HepG2 (cell line): ENCODE data around the gene ZNF524. TPM values are rescaled to one million over a fixed set of nuclear protein-coding genes. Genes with fewer than 3 reads are reported as not detected.

Experiments used
- CEBPB ChIP-seq: IDR thresholded peaks from 2 replicates; pipeline ENCODE4 v1.6.1; 2011; ENCODE audit warnings: low read depth, low read length, improper control_type of control experiment, borderline replicate concordance
- KDM5B ChIP-seq: sonication (generic); formaldehyde crosslinking; IDR thresholded peaks from 2 replicates; pipeline ENCODE4 v1.4.0; 2020; ENCODE audit warnings: missing genetic modification reagents, mild to moderate bottlenecking, borderline replicate concordance
- MXD3 ChIP-seq: IDR thresholded peaks from 2 replicates; pipeline ENCODE4 v1.6.1; 2016; ENCODE audit warnings: mild to moderate bottlenecking, missing biosample characterization, missing genetic modification reagents
- MXD4 ChIP-seq: IDR thresholded peaks from 2 replicates; pipeline ENCODE4 v1.6.1; 2016; ENCODE audit warnings: mild to moderate bottlenecking, missing biosample characterization, missing genetic modification reagents
- MYC ChIP-seq: sonication (generic); formaldehyde crosslinking; IDR thresholded peaks from 2 replicates; pipeline ENCODE4 v1.9.0; 2021; ENCODE audit warnings: missing genetic modification reagents, borderline replicate concordance
- NR1H2 ChIP-seq: sonication (generic); formaldehyde crosslinking; IDR thresholded peaks from 2 replicates; pipeline ENCODE4 v1.8.1; 2022; ENCODE audit warnings: low read depth, missing genetic modification reagents, borderline replicate concordance
- PATZ1 ChIP-seq: sonication (generic); formaldehyde crosslinking; IDR thresholded peaks from 2 replicates; pipeline ENCODE4 v1.4.0; 2020; ENCODE audit warnings: missing genetic modification reagents
- PTBP1 ChIP-seq: fragments of 200-400 bp; formaldehyde crosslinking; IDR thresholded peaks from 2 replicates; pipeline ENCODE4 v1.6.1; 2018; ENCODE audit warnings: low read length, low read depth; ENCODE audit not compliant: poor library complexity, severe bottlenecking
- RBM39 ChIP-seq: fragments of 200-400 bp; formaldehyde crosslinking; IDR thresholded peaks from one replicate; pipeline ENCODE4 v1.6.1; 2018; ENCODE audit warnings: antibody characterized with exemption, mild to moderate bottlenecking, low read depth, low read length; ENCODE audit not compliant: poor library complexity, severe bottlenecking
- RELA ChIP-seq: sonication (generic); formaldehyde crosslinking; IDR thresholded peaks from 2 replicates; pipeline ENCODE4 v1.4.0; 2020; ENCODE audit warnings: missing genetic modification reagents
- SETDB1 ChIP-seq: sonication (generic); formaldehyde crosslinking; IDR thresholded peaks from 2 replicates; pipeline ENCODE4 v1.5.1; 2020; ENCODE audit warnings: missing genetic modification reagents, mild to moderate bottlenecking, borderline replicate concordance
- SOX5 ChIP-seq: IDR thresholded peaks from 2 replicates; pipeline ENCODE4 v1.6.1; 2016; ENCODE audit warnings: borderline replicate concordance
- TFDP1 ChIP-seq: IDR thresholded peaks from 2 replicates; pipeline ENCODE4 v1.6.1; 2016; ENCODE audit warnings: missing compliant biosample characterization, missing genetic modification reagents, borderline replicate concordance
- ZNF281 ChIP-seq: sonication (generic); formaldehyde crosslinking; IDR thresholded peaks from 2 replicates; pipeline ENCODE4 v1.4.0; 2020; ENCODE audit warnings: missing genetic modification reagents, borderline replicate concordance
- ZNF564 ChIP-seq: sonication (generic); formaldehyde crosslinking; IDR thresholded peaks from 2 replicates; pipeline ENCODE4 v1.8.1; 2023; ENCODE audit warnings: mild to moderate bottlenecking, missing genetic modification reagents
- ZNF781 ChIP-seq: sonication (generic); formaldehyde crosslinking; IDR thresholded peaks from 2 replicates; pipeline ENCODE4 v1.5.1; 2020; ENCODE audit warnings: borderline replicate concordance, mild to moderate bottlenecking, missing genetic modification reagents; ENCODE audit errors: not compliant biosample characterization
- polyA plus RNA-seq, 8 experiments: library from polyadenylated mRNA; depleted of rRNA in 3 of 8; stranded (reverse) in 7 of 8; unstranded in 1 of 8; fragments of >200 nt; fragmentation: Illumina TruSeq in 4 of 8; extraction: Trizol in 4 of 8; gene quantifications; 2 replicates each; pipeline versions ENCODE4 v1.2.1 to v1.2.3, GENCODE V29; 2011 to 2016; ENCODE audit warnings: low read depth in 4 of 8, missing spikeins in 1 of 8, mixed read lengths in 1 of 8; ENCODE audit not compliant: insufficient read depth in 1 of 8
- total RNA-seq, 5 experiments: library from RNA; depleted of rRNA; stranded (reverse); fragments of >200 nt; fragmentation: Illumina TruSeq; extraction: Trizol; gene quantifications; 2 replicates each; pipeline ENCODE4 v1.2.3, GENCODE V29; 2016; ENCODE audit warnings: low read depth in 1 of 5
- TF ChIP-seq, protein P1 (sequence below): sonication (generic); formaldehyde crosslinking; IDR thresholded peaks from 2 replicates; pipeline ENCODE4 v1.8.1; 2023; ENCODE audit warnings: missing genetic modification reagents, mild to moderate bottlenecking, borderline replicate concordance
- TF ChIP-seq, protein P2 (sequence below): IDR thresholded peaks from 2 replicates; pipeline ENCODE4 v1.6.1; 2012; ENCODE audit warnings: low read length, improper control_type of control experiment

ZNF524 gene
- total and polyA plus RNA-seq, 2 of the 13 experiments (the other 11 are each of a cell fraction or from before 2014, with no cell fraction given), result 3.2 to 4.6 TPM

- TF ChIP-seq ZNF781 (CRISPR knock-in tag), result no peak
- no peak for TF ChIP-seq SETDB1
- TF ChIP-seq RBM39, result no peak
- TF ChIP-seq MXD3 (CRISPR knock-in tag), result no peak
- TF ChIP-seq ZNF564 (CRISPR knock-in tag), result no peak; the same call in 1 of the 2 replicates
- no peak for TF ChIP-seq ZNF281 (CRISPR knock-in tag)
- TF ChIP-seq CEBPB, result no peak
- no peak for TF ChIP-seq TFDP1 (CRISPR knock-in tag)
- TF ChIP-seq, protein P1, sequence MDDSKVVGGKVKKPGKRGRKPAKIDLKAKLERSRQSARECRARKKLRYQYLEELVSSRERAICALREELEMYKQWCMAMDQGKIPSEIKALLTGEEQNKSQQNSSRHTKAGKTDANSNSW, result no peak
- TF ChIP-seq KDM5B (CRISPR knock-in tag), result peak; percentile 46; the same call in 1 of the 2 replicates
- TF ChIP-seq RELA (CRISPR knock-in tag), result no peak
- TF ChIP-seq NR1H2 (CRISPR knock-in tag), result no peak
- peak; percentile 96 for TF ChIP-seq PATZ1
- TF ChIP-seq MYC (CRISPR knock-in tag), result peak; percentile 41; the same call in 1 of the 2 replicates
- no peak for TF ChIP-seq SOX5 (CRISPR knock-in tag)
- TF ChIP-seq, protein P2, sequence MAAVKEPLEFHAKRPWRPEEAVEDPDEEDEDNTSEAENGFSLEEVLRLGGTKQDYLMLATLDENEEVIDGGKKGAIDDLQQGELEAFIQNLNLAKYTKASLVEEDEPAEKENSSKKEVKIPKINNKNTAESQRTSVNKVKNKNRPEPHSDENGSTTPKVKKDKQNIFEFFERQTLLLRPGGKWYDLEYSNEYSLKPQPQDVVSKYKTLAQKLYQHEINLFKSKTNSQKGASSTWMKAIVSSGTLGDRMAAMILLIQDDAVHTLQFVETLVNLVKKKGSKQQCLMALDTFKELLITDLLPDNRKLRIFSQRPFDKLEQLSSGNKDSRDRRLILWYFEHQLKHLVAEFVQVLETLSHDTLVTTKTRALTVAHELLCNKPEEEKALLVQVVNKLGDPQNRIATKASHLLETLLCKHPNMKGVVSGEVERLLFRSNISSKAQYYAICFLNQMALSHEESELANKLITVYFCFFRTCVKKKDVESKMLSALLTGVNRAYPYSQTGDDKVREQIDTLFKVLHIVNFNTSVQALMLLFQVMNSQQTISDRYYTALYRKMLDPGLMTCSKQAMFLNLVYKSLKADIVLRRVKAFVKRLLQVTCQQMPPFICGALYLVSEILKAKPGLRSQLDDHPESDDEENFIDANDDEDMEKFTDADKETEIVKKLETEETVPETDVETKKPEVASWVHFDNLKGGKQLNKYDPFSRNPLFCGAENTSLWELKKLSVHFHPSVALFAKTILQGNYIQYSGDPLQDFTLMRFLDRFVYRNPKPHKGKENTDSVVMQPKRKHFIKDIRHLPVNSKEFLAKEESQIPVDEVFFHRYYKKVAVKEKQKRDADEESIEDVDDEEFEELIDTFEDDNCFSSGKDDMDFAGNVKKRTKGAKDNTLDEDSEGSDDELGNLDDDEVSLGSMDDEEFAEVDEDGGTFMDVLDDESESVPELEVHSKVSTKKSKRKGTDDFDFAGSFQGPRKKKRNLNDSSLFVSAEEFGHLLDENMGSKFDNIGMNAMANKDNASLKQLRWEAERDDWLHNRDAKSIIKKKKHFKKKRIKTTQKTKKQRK, result no peak
- TF ChIP-seq PTBP1, result no peak
- TF ChIP-seq MXD4, result no peak
These were observed 14.3 kb upstream of the ZNF524 start (continued) for GRCh38 chr19:55585658-55586339.
